ENCODE measurements around the gene HMGA1. TPM values are rescaled to one million over a fixed set of nuclear protein-coding genes. Genes with fewer than 3 reads are reported as not detected.

Gene HMGA1
- 217 and 265 TPM in 2 replicates for total RNA-seq (2014; rRNA removed; shearing (Covaris generic); ENCODE audit: low replicate concordance)

- in situ Hi-C loops (cut with HindIII; ENCODE audit: low pct_unique_long_range_greater_than_20kb, low sequenced_read_pairs): no loop called here
- peak; percentile 86 for DNase-seq (ENCODE audit: low read depth)
Observed at GRCh38 chr6:34236443-34237315, at the start of gene HMGA1. TSS of gene HMGA1 (plus strand) at chr6:34236873. CDS start at chr6:34240781, 3,908 bp downstream.

- DNase-seq (ENCODE audit: low read depth): no peak
- in situ Hi-C loops (cut with HindIII; ENCODE audit: low pct_unique_long_range_greater_than_20kb, low sequenced_read_pairs): no loop called here
Observed at GRCh38 chr6:34189806-34190503, 46.7 kb upstream of the HMGA1 start.

- in situ Hi-C loops (cut with HindIII; ENCODE audit: low pct_unique_long_range_greater_than_20kb, low sequenced_read_pairs): no loop called here
- DNase-seq (ENCODE audit: low read depth): no peak
Observed at GRCh38 chr6:34190504-34191122, 46.1 kb upstream of the HMGA1 start.

GRCh38 chr6:34194772-34195171 lies 41.9 kb upstream of the HMGA1 start:
- in situ Hi-C loops (cut with HindIII; ENCODE audit: low pct_unique_long_range_greater_than_20kb, low sequenced_read_pairs): no loop called here
- no peak for DNase-seq (ENCODE audit: low read depth)

GRCh38 chr6:34195726-34196115 lies 41.0 kb upstream of the HMGA1 start:
- in situ Hi-C loops (cut with HindIII; ENCODE audit: low pct_unique_long_range_greater_than_20kb, low sequenced_read_pairs): no loop called here
- DNase-seq (ENCODE audit: low read depth): no peak

GRCh38 chr6:34196116-34196832 lies 40.4 kb upstream of the HMGA1 start:
- DNase-seq (ENCODE audit: low read depth): no peak
- in situ Hi-C loops (cut with HindIII; ENCODE audit: low pct_unique_long_range_greater_than_20kb, low sequenced_read_pairs): no loop called here

- in situ Hi-C loops (cut with HindIII; ENCODE audit: low pct_unique_long_range_greater_than_20kb, low sequenced_read_pairs): no loop called here
- no peak for DNase-seq (ENCODE audit: low read depth)
Observed at GRCh38 chr6:34196833-34197195, 39.9 kb upstream of the HMGA1 start.

- in situ Hi-C loops (cut with HindIII; ENCODE audit: low pct_unique_long_range_greater_than_20kb, low sequenced_read_pairs): no loop called here
- no peak for DNase-seq (ENCODE audit: low read depth)
Observed at GRCh38 chr6:34200340-34200971, 36.2 kb upstream of the HMGA1 start.

- in situ Hi-C loops (cut with HindIII; ENCODE audit: low pct_unique_long_range_greater_than_20kb, low sequenced_read_pairs): no loop called here
Observed at GRCh38 chr6:34201455-34202107, 35.1 kb upstream of the HMGA1 start.

GRCh38 chr6:34202329-34203201 lies 34.1 kb upstream of the HMGA1 start:
- DNase-seq (ENCODE audit: low read depth): no peak
- in situ Hi-C loops (cut with HindIII; ENCODE audit: low pct_unique_long_range_greater_than_20kb, low sequenced_read_pairs): no loop called here

More at GRCh38 chr6:34201455-34202107, 35.1 kb upstream of the HMGA1 start:
- DNase-seq (ENCODE audit: low read depth): no peak

GRCh38 chr6:34204693-34205092 lies 32.0 kb upstream of the HMGA1 start:
- in situ Hi-C loops (cut with HindIII; ENCODE audit: low pct_unique_long_range_greater_than_20kb, low sequenced_read_pairs): no loop called here
- no peak for DNase-seq (ENCODE audit: low read depth)

- DNase-seq (ENCODE audit: low read depth): no peak
- in situ Hi-C loops (cut with HindIII; ENCODE audit: low pct_unique_long_range_greater_than_20kb, low sequenced_read_pairs): no loop called here
Observed at GRCh38 chr6:34205466-34205865, 31.2 kb upstream of the HMGA1 start.

GRCh38 chr6:34205916-34206315 lies 30.8 kb upstream of the HMGA1 start:
- DNase-seq (ENCODE audit: low read depth): no peak
- in situ Hi-C loops (cut with HindIII; ENCODE audit: low pct_unique_long_range_greater_than_20kb, low sequenced_read_pairs): no loop called here

GRCh38 chr6:34206726-34207125 lies 29.9 kb upstream of the HMGA1 start:
- DNase-seq (ENCODE audit: low read depth): no peak
- in situ Hi-C loops (cut with HindIII; ENCODE audit: low pct_unique_long_range_greater_than_20kb, low sequenced_read_pairs): no loop called here

GRCh38 chr6:34207695-34208443 lies 28.8 kb upstream of the HMGA1 start:
- in situ Hi-C loops (cut with HindIII; ENCODE audit: low pct_unique_long_range_greater_than_20kb, low sequenced_read_pairs): no loop called here
- no peak for DNase-seq (ENCODE audit: low read depth)

- DNase-seq (ENCODE audit: low read depth): no peak
- in situ Hi-C loops (cut with HindIII; ENCODE audit: low pct_unique_long_range_greater_than_20kb, low sequenced_read_pairs): no loop called here
Observed at GRCh38 chr6:34213772-34214171, 22.9 kb upstream of the HMGA1 start.

Data from Caki2 (cell line).